Tibial nerve (tissue), 3 donors: ENCODE measurements around the gene B3GALT5.

Experiments
- EP300 ChIP-seq, 2 donors: sonication (generic); formaldehyde crosslinking; IDR thresholded peaks; one replicate each; pipeline ENCODE4 v1.6.1; 2017; ENCODE audit warnings: antibody characterized with exemption in 2 of 2, mild to moderate bottlenecking in 1 of 2
- POLR2A ChIP-seq, 2 donors: fragments of 450-650 bp; IDR thresholded peaks; one replicate each; pipeline ENCODE4 v1.6.1; 2017; ENCODE audit warnings: antibody characterized with exemption in 2 of 2, mild to moderate bottlenecking in 2 of 2, moderate library complexity in 2 of 2

- TF ChIP-seq POLR2A (IDR thresholded peaks at IDR 0.05) (no peak), EP300 (IDR thresholded peaks at IDR 0.05) (no peak)
These were observed 25.5 kb downstream of the B3GALT5 start for GRCh38 chr21:39638281-39638680.
